ENCODE data around the gene HLA-DQA2. TPM values are rescaled to one million over a fixed set of nuclear protein-coding genes. Genes with fewer than 3 reads are reported as not detected.
"Not testable (repeated sequence)": the region's sequence is repeated elsewhere in the genome, so short reads cannot be mapped to it uniquely, and the experiment has no call there.

The HLA-DQA2 gene
- total and polyA plus RNA-seq, 7 donors = 0.16 to 1.8 (median 0.99) TPM; not detected in 4

DNA sequence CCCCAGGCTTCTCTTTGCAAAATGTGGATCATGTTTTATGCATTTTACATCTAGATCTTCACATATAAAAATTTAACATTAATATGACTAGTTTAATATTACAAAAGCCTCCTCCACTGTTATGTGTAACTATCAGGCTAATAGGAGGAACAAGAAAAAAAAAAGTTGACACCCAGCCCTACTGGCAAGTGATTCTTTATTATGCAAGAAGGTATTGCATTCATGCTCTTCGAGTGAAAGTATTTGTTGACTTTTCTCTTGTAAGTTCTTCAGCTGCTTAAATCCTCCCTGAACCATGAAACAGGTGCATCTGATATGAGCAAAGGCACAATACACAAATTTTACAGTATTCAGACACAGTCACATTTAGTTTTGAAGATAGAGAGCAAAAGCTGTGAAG, 22.9 kb downstream of the HLA-DQA2 start:
- peaks cover 8 to 33% (median 12%) of the 10 kb centered on the region in 3 donors for H3K27me3 ChIP-seq (ENCODE audit: insufficient read depth in 3 of 3, low read length in 2 of 3)
- H3K9me3 ChIP-seq = no peaks in the 10 kb centered on the region
- no peaks in the 10 kb centered on the region for H3K36me3 ChIP-seq (ENCODE audit: insufficient read depth in 1 of 2, low read depth in 1 of 2)
- no peak for DNase-seq
- WGBS, 3 donors = 19 to 34% (median 21%) methylated on average over 1 of the region's 1 CpG
- TF ChIP-seq, protein P1, sequence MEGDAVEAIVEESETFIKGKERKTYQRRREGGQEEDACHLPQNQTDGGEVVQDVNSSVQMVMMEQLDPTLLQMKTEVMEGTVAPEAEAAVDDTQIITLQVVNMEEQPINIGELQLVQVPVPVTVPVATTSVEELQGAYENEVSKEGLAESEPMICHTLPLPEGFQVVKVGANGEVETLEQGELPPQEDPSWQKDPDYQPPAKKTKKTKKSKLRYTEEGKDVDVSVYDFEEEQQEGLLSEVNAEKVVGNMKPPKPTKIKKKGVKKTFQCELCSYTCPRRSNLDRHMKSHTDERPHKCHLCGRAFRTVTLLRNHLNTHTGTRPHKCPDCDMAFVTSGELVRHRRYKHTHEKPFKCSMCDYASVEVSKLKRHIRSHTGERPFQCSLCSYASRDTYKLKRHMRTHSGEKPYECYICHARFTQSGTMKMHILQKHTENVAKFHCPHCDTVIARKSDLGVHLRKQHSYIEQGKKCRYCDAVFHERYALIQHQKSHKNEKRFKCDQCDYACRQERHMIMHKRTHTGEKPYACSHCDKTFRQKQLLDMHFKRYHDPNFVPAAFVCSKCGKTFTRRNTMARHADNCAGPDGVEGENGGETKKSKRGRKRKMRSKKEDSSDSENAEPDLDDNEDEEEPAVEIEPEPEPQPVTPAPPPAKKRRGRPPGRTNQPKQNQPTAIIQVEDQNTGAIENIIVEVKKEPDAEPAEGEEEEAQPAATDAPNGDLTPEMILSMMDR (IDR thresholded peaks at IDR 0.05) = no peak
- no peak overlapping the region for H3K27ac ChIP-seq
- H3K4me1 ChIP-seq = no peaks in the 10 kb centered on the region
- ATAC-seq = no peak
- intact Hi-C loops (cut with DNase I) = no loop called here
- H3K4me3 ChIP-seq = no peak overlapping the region

DNA sequence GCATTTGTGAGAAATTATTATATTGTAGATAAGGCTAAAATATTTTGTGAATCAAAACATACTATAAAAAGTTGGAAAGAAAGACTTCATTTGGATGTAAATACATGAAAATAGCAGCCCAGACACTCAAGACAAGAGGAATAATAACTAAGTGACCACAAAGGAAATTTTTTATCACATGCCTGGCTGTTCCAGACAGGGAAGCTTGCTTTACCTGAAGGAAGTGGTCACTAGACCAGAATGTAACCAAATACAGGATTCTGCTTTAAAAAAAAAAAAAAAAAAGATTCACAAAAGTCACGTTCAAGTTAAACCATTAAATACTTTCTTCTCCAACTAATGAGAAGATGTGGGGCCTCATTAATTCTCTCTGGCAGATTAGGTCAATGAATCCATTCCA, 31.5 kb downstream of the HLA-DQA2 start:
- intact Hi-C loops (cut with DNase I) = no loop called here
- DNase-seq (no peak), ATAC-seq (no peak)
- 9 to 19% (median 15%) methylated on average over 1 of the region's 1 CpG for WGBS, 3 donors
- TF ChIP-seq, protein P1 (IDR thresholded peaks at IDR 0.05) = no peak
- no peaks in the 10 kb centered on the region for H3K9me3 ChIP-seq
- H3K27me3 ChIP-seq (ENCODE audit: insufficient read depth in 3 of 3, low read length in 2 of 3) = peaks cover 0 to 22% (median 12%) of the 10 kb centered on the region in 3 donors
- H3K36me3 ChIP-seq (ENCODE audit: insufficient read depth in 1 of 2, low read depth in 1 of 2) = no peaks in the 10 kb centered on the region
- H3K4me3 ChIP-seq = no peak overlapping the region
- H3K27ac ChIP-seq = no peak overlapping the region
- no peaks in the 10 kb centered on the region for H3K4me1 ChIP-seq

DNA sequence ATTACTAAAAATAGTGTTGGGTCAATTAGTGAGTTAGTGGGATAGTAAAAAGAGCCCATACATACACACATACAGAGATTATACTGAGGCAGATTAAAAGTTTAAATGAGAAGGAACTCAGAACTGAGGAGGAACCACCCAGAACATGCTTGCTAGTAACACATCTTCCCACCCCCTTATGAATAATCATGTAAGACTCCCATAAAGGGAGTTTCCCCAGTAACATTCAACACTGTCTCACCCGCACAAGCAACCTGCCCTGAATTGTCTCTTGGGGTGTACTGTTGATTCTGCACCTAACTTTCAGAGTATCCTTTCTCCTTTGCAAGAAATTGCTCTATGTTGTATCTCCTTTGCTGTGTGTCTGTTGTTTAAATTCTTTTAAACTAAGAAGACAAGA, 33.2 kb downstream of the HLA-DQA2 start:
- TF ChIP-seq, protein P1 (IDR thresholded peaks at IDR 0.05) = no peak
- Histone ChIP-seq H3K4me1 (no peaks in the 10 kb centered on the region), H3K27me3 (ENCODE audit: insufficient read depth in 3 of 3, low read length in 2 of 3) (peaks cover 0 to 13% (median 4%) of the 10 kb centered on the region in 3 donors), H3K27ac (no peak overlapping the region), H3K4me3 (no peak overlapping the region), H3K36me3 (ENCODE audit: insufficient read depth in 1 of 2, low read depth in 1 of 2) (no peaks in the 10 kb centered on the region), H3K9me3 (no peaks in the 10 kb centered on the region)
- DNase-seq (no peak), ATAC-seq (no peak)
- intact Hi-C loops (cut with DNase I) = no loop called here
- WGBS, 3 donors = 41 to 58% (median 49%) methylated on average over 1 of the region's 1 CpG

DNA sequence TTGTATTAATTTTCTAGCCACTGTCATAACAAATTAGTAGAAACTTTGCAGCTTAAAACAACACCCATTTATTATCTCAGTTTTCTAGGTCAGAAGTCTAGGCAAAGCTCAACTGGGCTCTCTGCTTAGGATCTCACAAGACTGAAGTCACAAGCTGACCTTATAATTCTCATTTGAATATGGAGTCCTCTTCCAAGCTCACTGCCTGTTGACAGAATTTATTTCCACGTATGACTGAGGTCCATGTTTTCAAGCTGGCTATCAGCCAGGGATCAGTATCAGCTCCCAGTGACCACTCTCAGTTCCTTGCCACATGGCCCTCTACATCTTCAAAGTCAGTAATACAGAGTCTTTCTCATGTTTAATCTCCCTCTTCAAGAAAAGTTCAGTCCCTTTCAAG, 33.9 kb downstream of the HLA-DQA2 start:
- TF ChIP-seq, protein P1 (IDR thresholded peaks at IDR 0.05) = no peak
- WGBS, 3 donors = 0 to 12% (median 7%) methylated on average over 1 of the region's 1 CpG
- Histone ChIP-seq H3K4me1 (no peaks in the 10 kb centered on the region), H3K36me3 (ENCODE audit: insufficient read depth in 1 of 2, low read depth in 1 of 2) (no peaks in the 10 kb centered on the region), H3K4me3 (no peak overlapping the region), H3K27ac (no peak overlapping the region), H3K9me3 (no peaks in the 10 kb centered on the region), H3K27me3 (ENCODE audit: insufficient read depth in 3 of 3, low read length in 2 of 3) (peaks cover 0 to 9% (median 4%) of the 10 kb centered on the region in 3 donors)
- DNase-seq = no peak
- intact Hi-C loops (cut with DNase I) = no loop called here
- ATAC-seq = no peak

DNA sequence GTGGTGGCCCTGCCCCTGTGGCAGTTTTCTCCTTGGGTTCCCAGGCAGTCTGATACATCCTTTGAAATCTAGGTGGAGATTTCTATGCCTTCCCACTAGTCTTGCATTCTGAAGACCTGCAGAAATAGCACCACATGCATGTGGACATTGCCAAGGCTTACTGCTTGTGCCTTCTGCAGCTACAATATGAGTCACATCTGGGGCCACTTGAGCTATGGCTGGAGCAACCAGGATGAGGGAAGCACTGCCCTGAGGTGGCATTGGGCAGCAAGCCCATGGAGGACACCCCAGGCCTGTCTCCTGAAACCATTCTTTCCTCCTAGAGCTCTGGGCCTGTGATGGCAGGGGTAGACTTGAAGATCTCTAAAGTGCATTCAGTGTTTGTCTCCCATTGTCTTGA, 37.8 kb downstream of the HLA-DQA2 start:
- intact Hi-C loops (cut with DNase I) = no loop called here
- H3K36me3 ChIP-seq (ENCODE audit: insufficient read depth in 1 of 2, low read depth in 1 of 2) = no peaks in the 10 kb centered on the region

DNA sequence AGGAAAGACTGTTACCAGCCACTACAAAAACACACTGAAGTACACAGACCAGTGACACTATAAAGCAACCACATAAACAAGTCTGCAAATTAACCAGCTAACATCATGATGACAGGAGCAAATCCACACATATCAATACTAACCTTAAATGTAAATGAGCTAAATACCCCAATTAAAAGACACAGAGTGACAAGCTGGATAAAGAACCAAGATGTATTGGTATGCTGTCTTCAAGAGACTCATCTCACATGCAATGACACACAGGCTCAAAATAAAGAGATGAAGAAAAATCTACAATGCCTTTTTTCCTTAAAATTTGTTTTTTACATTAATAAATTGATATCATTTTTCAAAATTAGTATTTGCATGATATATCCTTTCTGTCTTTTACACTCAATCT, 41.7 kb downstream of the HLA-DQA2 start:
- intact Hi-C loops (cut with DNase I); ATAC-seq; H3K9me3 ChIP-seq; H3K27ac ChIP-seq; H3K4me3 ChIP-seq; H3K27me3 ChIP-seq (ENCODE audit: insufficient read depth in 3 of 3, low read length in 2 of 3); H3K36me3 ChIP-seq (ENCODE audit: insufficient read depth in 1 of 2, low read depth in 1 of 2); H3K4me1 ChIP-seq; DNase-seq: not testable (repeated sequence)

More for the DNA sequence above, 37.8 kb downstream of the HLA-DQA2 start:
- TF ChIP-seq, protein P1 (IDR thresholded peaks at IDR 0.05) = no peak
- Histone ChIP-seq H3K4me3 (no peak overlapping the region), H3K27me3 (ENCODE audit: insufficient read depth in 3 of 3, low read length in 2 of 3) (peaks cover 0 to 2% (median 0%) of the 10 kb centered on the region in 3 donors), H3K9me3 (no peaks in the 10 kb centered on the region), H3K4me1 (no peaks in the 10 kb centered on the region), H3K27ac (no peak overlapping the region)
- DNase-seq (no peak), ATAC-seq (no peak)

Data from psoas muscle (tissue), 8 donors.